Spleen (tissue), 7 donors: ENCODE measurements around the gene SOX4.

Experiments used
- POLR2A ChIP-seq, 3 donors: fragments of 450-650 bp; IDR thresholded peaks; one replicate each; pipeline ENCODE4 v1.5.1; 2017; ENCODE audit warnings: antibody characterized with exemption in 3 of 3, mild to moderate bottlenecking in 1 of 3
- TF ChIP-seq, protein P1 (sequence below), 11 experiments: fragments of 200-600 bp in 7 of 11; fragments of 450-650 bp in 4 of 11; sonication (generic) in 4 of 11; IDR thresholded peaks in 8 of 11; conservative IDR thresholded peaks in 3 of 11; 1 replicate in 7 of 11; 2 replicates in 4 of 11; pipeline versions ENCODE4 v1.4.0 to v1.8.0; 2016 to 2021; ENCODE audit warnings: antibody characterized with exemption in 11 of 11, inconsistent platforms in 4 of 11, mild to moderate bottlenecking in 1 of 11
- donor health status: DM: no; HTN: no; CAD: no; lungs with moderate emphysema.
- donor health status: DM: no; HTN: no; CAD: no.
- donor health status: DM: no; HTN: no; CAD: no.

DNA sequence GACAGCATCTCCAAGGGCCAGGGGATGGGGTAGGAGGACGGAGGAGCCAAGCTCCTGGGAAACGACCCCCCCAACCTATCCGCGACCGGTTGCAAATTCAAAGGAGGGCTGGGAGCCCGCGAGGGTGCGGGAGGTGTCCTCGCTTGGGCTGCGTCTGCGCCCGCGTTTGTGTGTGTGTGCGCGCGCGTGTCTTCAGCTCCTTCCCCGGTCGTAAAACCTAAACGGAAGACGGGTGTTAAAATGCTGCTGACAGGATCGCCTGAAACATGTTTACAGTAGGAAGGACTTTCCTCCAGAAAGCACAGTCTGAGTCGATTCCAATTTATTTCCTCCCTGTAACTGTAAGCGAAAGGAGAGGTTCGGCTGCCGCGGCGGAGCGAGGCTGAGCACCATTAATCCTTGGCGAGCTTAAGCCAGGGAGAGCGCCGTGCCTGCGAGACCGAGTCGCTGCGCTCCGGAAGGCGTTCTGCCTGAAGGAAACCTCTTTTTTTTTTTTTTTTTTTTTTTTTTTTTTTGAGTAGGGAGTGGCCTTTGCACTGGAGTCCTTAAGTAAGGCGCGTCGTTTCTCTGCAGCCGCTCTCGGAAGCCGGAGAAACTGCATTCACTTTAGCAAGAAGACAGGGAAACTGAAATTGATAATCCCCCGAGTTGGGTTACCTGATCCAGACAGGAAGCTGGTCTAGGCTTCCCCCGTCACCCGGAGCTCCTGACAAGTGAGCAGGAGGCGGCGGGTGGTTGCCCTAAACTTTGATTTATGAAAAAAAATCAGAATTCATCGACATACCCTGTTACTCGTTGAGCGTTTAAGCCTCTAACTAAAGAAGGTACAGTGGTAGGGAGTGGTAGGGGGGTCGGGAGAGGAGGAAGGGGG is 4.8 kb upstream of the SOX4 start:
- peak in 1 of 3 donors; percentile 6 for TF ChIP-seq POLR2A (IDR thresholded peaks at IDR 0.05)
- TF ChIP-seq, protein P1, sequence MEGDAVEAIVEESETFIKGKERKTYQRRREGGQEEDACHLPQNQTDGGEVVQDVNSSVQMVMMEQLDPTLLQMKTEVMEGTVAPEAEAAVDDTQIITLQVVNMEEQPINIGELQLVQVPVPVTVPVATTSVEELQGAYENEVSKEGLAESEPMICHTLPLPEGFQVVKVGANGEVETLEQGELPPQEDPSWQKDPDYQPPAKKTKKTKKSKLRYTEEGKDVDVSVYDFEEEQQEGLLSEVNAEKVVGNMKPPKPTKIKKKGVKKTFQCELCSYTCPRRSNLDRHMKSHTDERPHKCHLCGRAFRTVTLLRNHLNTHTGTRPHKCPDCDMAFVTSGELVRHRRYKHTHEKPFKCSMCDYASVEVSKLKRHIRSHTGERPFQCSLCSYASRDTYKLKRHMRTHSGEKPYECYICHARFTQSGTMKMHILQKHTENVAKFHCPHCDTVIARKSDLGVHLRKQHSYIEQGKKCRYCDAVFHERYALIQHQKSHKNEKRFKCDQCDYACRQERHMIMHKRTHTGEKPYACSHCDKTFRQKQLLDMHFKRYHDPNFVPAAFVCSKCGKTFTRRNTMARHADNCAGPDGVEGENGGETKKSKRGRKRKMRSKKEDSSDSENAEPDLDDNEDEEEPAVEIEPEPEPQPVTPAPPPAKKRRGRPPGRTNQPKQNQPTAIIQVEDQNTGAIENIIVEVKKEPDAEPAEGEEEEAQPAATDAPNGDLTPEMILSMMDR (IDR thresholded peaks at IDR 0.05 in 8 of 11, conservative IDR thresholded peaks at IDR 0.05 in 3 of 11) = no peak
